ENCODE data around the gene VTI1A.
"Not testable (repeated sequence)": the region's sequence is repeated elsewhere in the genome, so short reads cannot be mapped to it uniquely, and the experiment has no call there.

Gene VTI1A

DNA sequence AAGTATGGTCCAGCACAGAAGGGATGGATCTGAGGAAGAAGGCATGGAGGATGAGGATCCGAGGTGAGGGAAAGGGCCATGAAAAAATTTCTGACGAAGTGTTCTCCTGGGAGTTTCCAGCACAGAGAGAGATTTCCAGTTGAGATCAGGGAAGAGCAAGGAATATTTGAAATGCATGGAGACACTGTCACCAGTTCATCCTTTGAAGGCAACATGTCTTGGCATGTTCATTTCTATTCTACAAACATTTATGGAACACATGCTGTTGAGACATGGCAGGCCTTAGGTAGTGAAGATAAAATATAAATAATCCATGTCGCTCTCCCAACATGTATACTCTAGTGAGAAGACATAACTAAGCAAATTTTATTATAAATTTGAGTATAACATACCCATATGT is 269.1 kb downstream of the VTI1A start:
- DNase-seq (ENCODE audit: low read depth in 1 of 2, low spot score in 1 of 2), result no peak

DNA sequence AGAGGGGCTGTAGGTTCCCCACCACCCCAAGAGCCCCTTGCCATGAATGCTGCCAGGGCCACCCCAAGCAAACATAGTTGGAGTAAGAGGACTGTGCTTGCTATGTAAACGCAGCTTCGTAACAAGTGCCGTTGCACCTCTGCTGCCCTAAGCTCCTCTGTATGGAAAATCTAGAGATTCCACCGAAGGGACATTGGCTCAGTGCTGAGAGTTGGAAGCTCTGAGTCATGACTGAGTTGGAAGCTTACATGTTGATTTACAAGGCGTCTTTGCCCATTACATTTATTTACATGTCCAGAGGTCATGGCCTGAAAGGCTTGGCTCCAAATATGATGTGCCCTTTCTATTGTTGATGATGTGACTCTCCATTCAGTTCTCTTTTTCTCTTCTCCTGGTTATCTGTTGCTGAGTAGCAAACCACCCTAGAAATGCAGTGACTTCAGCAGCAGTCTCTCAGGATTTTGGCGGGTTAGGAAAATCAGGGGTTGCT is 270.0 kb downstream of the VTI1A start:
- DNase-seq (ENCODE audit: low read depth in 1 of 2, low spot score in 1 of 2), result no peak

DNA sequence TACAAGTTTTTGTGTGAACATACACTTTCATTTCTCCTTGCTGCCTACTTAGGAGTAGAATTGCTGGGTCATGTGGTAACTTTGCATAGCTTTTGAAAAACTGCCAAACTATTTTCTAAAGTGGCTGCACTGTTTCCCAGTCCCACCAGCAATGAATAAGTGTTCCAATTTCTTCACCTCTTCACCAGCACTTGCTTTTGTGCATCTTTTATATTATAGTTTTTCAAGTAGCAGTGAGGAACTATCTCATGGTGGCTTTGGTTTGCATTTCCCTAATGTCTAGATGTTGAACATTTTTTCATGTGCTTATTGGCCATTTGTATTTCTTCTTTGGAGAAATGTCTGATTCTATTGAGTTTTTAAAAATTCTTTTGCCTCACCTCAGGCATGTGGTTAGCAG is 273.2 kb downstream of the VTI1A start:
- DNase-seq (ENCODE audit: low read depth in 1 of 2, low spot score in 1 of 2), result no peak

DNA sequence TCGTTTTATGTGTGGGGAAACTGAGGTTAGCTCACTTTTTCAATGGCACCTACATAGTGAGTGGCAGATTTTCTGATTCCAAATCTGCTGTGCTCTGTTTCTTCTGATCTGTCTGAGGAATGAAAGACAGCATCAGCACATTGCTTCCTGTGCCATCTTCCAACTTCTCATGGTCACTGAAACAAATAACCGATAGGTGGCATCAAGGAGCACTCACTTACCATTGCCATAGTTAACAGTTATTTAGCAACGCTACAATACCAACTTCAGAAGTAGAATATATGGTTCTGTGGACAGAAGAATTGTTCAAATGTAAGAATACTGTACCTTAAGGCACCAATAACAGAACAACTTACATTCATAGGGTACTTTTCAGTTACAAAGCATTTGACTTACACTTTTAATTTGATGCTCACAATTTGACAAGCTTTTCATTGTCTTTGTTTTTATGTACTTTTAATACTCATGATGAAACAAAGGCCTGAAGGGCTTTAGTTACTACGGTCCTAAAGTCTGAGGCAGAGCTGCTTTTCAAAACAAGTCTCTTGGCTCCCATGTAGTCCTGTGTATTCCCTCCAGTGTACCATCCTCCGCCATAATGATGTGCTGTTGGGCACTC is 274.2 kb downstream of the VTI1A start:
- peak in 1 of 2 donors; percentile 11 for DNase-seq (ENCODE audit: low read depth in 1 of 2, low spot score in 1 of 2)

DNA sequence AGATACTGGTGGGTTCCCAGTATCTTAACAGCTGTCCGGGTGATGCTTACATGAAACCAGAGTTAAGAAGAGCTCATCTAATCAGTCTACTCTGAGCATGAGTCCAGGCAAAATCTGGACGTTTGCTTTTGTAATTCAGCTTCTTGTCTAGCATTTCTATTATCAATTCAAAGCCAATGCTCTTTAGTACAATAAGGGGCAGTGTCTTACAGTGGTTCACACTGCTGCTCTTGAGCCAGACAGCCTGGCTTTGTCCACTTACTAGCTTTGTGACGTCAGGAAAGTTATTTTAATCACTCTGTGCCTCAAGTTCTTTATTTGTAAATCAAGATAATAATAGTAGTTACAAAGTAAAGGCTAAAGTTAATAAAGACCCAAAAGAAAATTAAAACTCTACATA is 275.7 kb downstream of the VTI1A start:
- DNase-seq (ENCODE audit: low read depth in 1 of 2, low spot score in 1 of 2), result no peak

DNA sequence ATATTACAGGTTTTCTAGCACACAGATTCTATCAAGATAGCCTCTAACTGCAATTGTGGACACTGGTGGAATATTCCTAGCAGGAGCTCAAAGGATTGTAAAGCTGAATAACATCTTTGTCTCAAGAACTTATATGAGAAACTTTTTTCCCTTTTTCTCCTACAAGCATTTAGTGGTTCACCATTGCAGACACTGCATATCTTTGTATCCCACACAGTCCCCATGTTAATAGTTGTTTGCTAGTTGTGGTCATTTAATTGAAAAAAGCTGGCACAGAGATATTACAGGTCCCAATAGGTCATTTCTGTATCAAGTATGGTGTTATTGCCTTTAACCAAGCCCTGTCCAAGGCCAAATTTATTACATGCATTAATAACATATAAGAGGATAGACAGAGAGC is 276.9 kb downstream of the VTI1A start:
- no peak for DNase-seq (ENCODE audit: low read depth in 1 of 2, low spot score in 1 of 2)

DNA sequence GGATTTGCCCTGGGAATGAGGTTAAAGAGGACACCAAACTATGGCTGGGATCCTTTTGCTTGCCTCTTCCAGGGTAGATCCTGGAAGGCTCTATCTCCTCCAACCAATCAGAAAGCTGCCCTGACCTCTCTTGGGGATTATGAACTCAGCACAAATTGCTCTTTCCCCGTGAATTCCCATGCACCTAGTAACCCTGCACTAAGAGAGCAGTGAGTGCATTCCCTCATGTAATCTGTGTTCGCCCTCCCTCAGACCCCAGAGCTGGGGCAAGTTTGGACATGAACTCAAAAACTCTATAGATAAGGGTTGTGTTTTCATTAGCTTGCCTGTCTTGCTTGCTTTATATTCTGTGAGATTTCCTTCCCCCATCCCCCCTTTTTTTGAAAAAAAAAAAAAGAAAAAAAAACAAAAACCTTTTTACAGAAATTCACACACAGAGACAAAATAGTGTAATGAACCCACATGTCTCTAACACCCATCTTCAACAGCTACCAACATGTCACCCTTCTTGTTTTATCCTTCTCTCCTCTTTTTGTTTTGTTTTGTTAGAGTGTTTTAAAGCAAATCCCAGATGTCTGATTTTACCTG is 277.5 kb downstream of the VTI1A start:
- DNase-seq (ENCODE audit: low read depth in 1 of 2, low spot score in 1 of 2), result no peak

DNA sequence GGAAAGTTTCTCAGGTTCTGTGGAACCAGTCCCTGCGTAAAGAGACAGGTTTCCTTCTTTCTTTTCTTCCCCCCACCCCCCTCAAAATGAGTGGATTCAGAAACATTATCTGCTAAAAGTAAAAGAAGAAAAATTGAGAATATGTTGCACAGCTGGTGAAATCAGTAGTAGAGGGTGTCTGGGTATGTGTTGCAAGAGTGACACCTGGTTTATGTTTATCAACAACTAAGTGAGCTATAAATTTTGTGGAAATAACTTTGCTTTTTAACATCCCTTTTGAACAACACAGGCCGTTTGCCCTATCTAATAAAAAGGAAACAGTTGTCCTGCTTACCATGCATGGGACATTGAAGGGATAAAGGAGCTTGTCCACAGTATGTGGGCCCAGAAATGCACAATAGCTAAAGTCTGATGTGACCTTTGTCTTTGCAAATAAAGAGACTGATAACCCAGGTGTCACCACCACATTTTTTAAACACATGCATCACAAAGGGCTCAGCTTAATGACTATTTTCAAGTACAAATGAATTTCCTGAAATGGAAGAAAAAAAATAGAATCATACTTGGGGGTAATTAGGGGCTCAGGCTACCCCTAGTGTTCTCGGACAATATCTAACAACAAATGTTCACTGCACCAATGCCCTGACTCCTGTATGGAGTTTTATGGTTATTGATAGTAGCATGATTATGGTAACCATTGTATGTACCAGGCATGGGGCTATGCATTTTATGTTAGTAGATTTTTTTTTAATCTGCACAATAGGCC is 281.3 kb downstream of the VTI1A start:
- no peak for DNase-seq (ENCODE audit: low read depth in 1 of 2, low spot score in 1 of 2)

DNA sequence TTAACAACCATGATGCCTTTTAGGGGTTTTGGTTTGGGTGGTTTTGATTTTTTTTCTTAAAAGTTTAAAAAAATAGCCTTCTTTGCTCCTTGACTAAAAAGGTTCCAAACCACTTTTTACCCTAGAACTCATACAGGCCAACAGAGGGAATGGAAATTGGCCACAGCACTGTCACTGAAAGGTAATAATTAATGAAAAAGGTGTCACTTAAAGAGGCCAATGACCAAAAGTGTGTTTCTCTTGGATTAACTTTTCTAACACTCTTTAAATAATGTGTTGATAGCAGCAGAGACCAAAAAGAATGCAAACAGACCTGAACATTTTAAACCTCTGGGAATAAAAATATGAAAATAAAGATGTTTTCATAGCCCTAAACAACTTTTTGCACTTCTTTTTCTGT is 282.0 kb downstream of the VTI1A start:
- no peak for DNase-seq (ENCODE audit: low read depth in 1 of 2, low spot score in 1 of 2)

DNA sequence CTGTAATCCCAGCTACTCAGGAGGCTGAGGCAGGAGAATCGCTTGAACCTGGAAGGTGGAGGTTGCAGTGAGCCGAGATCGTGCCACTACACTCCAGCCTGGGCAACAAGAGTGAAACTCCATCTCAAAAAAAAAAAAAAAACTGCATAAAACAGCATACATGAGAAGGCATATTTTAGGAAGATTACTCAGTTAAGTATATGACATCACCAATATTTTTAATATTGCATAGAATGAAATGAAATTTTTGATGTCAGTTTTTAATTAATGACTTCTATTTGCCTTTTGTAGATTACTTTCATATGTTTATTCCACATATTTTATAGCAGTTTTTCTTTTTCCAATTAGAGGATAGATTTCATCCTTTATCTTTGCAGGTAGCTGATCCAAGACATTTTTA is 284.4 kb downstream of the VTI1A start:
- not testable (repeated sequence) for DNase-seq (ENCODE audit: low read depth in 1 of 2, low spot score in 1 of 2)

DNA sequence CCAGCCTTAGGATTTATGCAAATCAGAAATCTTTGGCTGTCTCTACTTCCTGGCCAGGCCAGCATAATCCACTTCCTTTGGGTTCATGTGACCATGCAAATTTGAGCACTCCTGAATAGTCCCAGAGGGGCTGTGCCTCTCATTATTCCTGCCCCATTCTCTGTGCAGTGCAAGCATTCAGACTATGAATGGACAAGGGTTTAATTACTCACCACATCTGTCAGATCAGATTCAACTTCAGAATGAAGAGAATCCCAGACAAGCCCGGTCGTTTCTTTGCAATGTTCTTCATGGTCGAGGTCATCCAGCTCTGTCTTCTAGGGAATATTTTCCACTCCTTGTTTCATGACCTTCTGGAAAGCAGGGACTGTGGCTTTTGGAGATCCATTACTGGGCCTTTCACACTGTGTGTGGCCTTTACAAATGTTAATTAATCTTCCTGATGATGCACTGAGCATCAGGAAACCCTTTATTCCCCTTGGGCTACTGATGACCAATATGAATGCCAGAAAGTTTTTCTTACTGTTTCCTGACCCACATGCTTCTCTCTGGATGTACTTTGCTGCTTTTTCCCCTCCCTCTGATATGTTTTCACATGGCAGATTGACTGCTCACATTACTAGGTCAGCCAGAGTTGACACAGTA is 285.4 kb downstream of the VTI1A start:
- no peak for DNase-seq (ENCODE audit: low read depth in 1 of 2, low spot score in 1 of 2)

DNA sequence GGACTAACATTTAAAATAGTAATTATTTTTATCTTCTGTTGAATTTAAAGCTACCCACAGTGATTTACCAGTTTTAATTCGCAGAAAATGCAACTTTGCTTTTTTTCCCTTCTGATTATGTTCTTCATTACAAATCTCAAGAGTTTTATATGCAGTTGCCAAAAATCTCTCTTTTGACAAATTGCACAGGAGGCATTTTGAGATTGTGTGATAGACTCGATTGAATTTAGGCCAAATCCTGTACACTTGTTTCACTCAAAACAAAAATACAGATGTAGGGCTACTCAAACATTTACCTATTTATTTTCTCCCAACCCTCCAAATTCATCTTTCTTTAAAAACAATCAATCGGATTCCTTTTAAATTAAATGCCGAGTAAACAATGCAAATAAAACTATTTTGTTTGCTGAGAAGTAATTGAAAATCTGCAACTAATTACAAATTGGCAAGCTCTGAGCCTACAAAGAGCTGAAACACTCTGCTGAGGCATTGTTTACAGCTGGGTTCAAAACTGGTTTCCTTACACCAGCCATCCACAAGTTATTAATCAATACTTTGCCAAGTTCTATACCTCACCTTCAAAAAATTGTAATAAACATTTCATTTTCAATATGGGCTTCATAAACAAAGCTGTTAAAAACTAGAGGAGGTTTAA is 288.2 kb downstream of the VTI1A start:
- DNase-seq (ENCODE audit: low read depth in 1 of 2, low spot score in 1 of 2), result no peak

DNA sequence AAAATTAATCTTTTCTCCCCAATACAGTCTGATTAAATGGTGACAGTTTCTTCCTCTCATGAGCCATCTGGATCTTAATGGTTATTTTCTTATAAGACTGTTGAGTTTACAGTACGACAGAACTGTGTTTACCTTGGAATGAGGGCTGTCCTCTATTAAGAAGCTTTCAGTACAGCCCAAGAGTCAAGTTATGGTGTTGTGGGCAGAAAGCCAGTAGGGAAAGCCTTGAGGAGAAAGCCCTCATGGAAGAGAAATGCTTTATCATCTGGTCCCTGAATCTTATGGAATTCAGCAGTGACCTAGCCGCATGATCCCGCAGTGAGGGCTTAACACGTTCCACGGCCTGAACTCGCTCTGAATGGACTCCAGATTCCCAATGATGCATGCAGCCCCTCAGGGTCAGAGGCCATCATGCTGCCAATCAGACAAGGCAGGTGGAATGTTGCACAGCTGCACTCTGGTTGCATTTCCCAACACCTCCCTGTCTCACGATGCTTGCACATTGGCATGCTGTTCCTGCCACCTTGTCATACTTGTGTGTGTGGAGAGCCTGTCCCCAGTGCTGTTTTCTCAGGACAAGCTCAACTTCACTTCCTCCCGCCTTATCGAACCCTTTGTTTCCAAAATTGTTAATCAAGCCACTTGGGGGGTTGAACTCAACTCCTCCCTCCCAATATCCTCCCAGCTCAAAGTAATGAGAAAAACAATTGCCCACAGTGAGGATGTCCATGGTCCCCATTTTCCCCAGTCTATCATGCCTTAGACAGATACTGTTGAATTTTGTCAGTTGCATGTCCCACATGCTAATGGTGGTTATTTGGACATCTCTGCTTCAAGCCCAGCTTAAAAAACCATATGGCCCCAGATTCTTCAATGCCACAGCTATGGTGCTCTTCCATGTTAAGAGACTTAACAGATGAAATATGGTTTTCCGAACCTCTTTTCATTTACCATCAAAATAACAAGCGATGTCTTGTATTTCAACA is 291.9 kb downstream of the VTI1A start:
- no peak for DNase-seq (ENCODE audit: low read depth in 1 of 2, low spot score in 1 of 2)

DNA sequence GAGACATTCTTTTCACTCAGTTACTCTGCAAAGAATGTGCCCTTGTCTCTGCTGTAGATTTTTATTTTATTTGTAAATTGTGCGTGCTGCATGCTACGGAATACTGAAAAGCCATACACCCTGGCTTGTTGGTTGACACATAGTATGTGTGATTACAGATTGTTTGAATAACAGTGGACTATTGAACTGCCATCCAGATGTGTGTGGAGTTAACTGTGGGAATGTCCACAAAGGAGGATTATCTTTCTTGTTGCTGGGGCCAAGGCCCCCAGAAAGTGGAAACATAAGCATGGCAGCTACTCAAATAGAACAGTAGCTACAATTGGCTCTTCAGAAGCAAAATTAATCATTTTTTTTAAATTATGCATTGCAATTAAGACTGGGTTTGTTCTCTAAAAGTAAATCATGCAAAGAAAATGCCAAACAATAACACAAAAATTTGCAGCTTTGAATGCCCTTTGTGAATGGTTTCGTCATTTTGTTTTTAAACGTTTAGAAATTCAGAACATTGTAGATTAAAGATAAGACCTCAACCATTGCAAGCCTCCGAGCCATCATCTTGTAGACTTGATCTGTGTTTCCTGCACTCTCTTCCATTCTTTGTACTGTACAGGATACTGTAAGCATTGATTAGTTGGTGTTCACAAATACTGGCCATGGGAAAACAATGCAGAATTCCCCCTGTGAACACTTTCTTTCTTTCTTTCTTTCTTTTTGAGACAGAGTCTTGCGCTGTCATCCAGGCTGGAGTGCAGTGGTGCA is 292.8 kb downstream of the VTI1A start:
- no peak for DNase-seq (ENCODE audit: low read depth in 1 of 2, low spot score in 1 of 2)

DNA sequence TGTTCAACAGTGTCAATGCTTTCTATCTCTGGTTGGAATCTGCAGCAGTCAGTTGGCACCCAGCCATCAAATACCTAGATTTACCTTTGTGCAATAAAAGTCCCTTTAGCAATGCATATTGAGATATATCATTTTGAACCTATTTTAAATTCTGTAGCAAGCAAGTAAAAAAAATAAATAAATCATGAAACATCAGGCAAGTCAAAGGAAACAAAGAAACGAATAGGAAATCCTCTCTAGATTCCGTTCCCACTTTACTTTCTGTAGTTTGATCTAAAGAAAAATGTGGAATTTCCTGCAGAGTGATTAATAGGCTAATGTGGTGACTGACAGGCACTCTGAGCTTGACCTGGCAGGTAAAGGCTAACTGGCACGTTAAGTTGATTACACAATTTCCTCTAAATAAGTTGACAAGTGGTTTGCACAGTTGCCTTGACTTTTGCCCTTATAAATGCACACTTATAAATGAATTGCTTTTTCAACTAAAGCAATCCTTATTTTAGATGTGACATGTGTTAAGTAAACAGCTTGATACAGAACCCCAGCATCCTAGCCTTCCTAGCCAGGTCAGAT is 294.9 kb downstream of the VTI1A start:
- no peak for DNase-seq (ENCODE audit: low read depth in 1 of 2, low spot score in 1 of 2)

DNA sequence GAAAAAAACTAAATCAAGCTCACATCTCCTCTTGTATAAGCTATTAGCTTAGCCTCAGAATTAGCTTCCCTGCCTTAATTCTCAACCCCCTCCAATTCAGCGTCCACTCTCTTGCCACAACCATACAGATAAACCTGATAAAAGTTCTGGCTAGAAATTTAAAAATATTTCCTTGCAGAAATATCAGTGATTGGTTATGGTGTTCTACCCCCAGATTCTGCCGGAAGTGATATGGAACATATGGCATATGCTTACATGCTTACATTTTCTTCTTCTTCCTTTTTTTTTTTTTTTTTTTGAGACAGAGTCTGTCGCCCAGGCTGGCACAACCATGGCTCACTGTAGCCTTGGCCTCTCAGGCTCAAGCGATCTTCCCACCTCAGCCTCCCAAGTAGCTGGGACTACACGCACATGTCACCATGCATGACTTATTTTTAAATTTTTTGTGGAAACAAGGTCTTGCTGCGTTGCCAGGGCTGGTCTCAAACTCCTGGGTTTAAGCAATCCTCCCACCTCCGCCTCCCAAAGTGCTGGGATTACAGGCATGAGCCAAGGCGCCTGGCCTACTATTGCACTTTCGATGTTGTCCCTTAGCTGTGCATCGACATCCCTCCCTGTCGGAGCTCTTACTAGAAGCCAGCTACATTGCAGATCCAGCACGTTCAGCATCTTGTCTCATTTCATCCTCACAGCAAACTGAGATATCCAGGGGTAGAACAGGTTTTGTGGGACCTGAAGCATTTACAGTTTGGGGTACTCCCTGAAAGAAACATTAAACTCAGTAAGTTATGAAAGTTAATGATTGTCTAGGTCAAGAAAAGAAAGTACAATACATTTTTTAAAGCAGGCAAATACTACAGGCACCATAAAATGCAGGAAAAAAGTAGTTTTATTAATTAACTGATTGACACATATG is 297.4 kb downstream of the VTI1A start:
- no peak for DNase-seq (ENCODE audit: low read depth in 1 of 2, low spot score in 1 of 2)

DNA sequence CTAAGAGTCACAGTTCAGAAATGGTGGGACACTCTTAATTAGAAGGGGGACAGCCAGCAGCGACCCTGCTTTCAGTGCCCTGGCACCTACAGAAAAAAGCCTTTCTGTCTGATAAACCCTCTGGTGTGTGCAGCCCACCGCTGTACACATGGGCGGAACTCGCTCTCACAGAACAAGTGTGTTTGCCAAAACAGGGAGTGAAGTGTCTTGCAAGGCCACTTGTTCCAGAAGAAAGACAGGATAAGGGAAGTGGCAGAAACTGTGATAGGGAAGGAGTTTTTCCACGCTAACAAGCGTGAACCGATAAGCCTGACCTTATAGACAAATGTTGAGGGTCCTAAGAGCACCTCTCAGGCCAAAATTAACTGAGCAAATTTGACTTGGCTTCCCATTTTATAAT is 299.3 kb downstream of the VTI1A start:
- DNase-seq (ENCODE audit: low read depth in 1 of 2, low spot score in 1 of 2), result no peak

All from activated CD4-positive, alpha-beta T cell treated with anti-CD3 and anti-CD28 coated beads, Interleukin-2, amount 50 U/mL, for 24 hours (primary cell).